HL-60 (cell line): ENCODE results near the gene PUS3.

Source experiments
- DNase-seq, 2 experiments: peaks; one replicate each; pipeline ENCODE4 v3.0.0-alpha.2; 2010 to 2020; ENCODE audit warnings: low read depth in 1 of 2, low spot score in 1 of 2
- H3K27ac ChIP-seq: fragments of 250-450 bp; sonication (Bioruptor Pico); replicated peaks from 2 replicates; pipeline ENCODE4 v1.5.1; 2020; ENCODE audit warnings: mild to moderate bottlenecking, moderate library complexity
- H3K27me3 ChIP-seq: fragments of 250-450 bp; sonication (Bioruptor Pico); 2 replicates; pipeline ENCODE4 v1.5.1; 2021; ENCODE audit warnings: mild to moderate bottlenecking, moderate library complexity; ENCODE audit not compliant: insufficient read depth, poor library complexity, severe bottlenecking
- H3K4me3 ChIP-seq: replicated peaks from 2 replicates; pipeline ENCODE4 v1.5.1; 2011; ENCODE audit warnings: mild to moderate bottlenecking, control low read depth, low read length; ENCODE audit not compliant: insufficient read depth
- GABPA ChIP-seq: IDR thresholded peaks from 2 replicates; pipeline ENCODE4 v1.6.1; 2012; ENCODE audit warnings: low read depth
- POLR2AphosphoS5 ChIP-seq: IDR thresholded peaks from 2 replicates; pipeline ENCODE4 v1.6.1; 2012; ENCODE audit warnings: low read depth
- SPI1 ChIP-seq: IDR thresholded peaks from 2 replicates; pipeline ENCODE4 v1.6.1; 2012; ENCODE audit warnings: low read depth, mild to moderate bottlenecking, borderline replicate concordance
- TF ChIP-seq, protein P1 (sequence below): IDR thresholded peaks from 2 replicates; pipeline ENCODE4 v1.6.1; 2012; ENCODE audit warnings: low read depth; ENCODE audit not compliant: insufficient replicate concordance
- TF ChIP-seq, protein P2 (sequence below): IDR thresholded peaks from one replicate; pipeline ENCODE4 v1.5.1; 2011; ENCODE audit warnings: low read length, control low read depth, inconsistent platforms; ENCODE audit not compliant: insufficient read depth

The PUS3 gene

DNA sequence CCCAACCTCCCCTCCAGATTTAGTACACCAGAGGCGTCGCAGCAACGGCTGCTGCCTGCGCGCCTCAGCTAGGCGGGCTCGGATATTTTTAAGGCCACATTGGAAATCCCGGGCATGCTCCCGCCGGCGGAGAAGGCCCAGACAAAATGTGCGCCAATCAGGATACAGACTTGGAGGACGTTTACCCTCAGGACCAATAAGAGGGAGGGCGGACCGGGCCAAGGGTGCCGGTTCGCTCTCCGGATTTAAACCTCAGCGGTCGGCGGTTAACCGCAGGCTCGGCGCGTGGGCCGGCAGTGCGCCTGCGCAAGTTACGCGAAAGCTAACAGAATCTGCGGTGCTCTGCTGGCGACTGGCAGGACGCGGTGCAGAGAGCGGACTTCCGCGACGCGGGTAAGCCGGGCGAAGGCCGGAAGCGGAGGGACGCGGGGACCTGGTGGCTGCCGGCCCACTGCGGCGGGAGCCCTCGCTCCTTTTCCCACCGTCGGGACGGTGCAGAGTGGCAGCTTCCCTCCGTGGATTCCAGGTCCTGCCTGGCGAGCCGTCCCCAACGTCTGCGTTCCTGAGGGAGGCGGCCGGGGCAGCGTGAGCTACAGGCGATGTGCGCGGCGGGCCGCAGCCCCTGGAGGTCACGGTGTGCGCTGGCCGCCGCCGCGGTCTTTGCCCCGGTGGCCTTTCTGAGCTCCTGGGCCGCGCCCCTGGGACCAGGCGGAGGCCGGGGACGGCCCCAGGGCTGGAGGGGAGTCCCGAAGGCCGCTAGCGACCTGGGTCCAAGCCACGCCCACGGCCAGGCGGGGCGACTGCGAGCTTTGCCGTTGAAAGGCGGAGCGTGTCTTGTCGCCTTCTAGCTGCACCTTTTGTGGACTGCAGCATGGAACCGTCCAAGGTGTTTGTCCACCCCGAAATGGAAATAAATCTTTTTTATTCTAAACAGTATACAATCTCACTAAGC lies 15.4 kb downstream of the PUS3 start, which contains the start of gene HYLS1:
TSS of gene HYLS1 (plus strand) at position 296 of the 952 bp plus-strand sequence. CDS start 11,701 bp downstream, outside the sequence.
- peak within 1 kb of the TSS; percentile 75 for H3K27ac ChIP-seq
- H3K4me3 ChIP-seq = peak within 1 kb of the TSS; percentile 71
- DNase-seq = peak; percentile 78 to 93
- no peaks in the 10 kb centered on the region for H3K27me3 ChIP-seq
- TF ChIP-seq SPI1 = no peak
- TF ChIP-seq, protein P1, sequence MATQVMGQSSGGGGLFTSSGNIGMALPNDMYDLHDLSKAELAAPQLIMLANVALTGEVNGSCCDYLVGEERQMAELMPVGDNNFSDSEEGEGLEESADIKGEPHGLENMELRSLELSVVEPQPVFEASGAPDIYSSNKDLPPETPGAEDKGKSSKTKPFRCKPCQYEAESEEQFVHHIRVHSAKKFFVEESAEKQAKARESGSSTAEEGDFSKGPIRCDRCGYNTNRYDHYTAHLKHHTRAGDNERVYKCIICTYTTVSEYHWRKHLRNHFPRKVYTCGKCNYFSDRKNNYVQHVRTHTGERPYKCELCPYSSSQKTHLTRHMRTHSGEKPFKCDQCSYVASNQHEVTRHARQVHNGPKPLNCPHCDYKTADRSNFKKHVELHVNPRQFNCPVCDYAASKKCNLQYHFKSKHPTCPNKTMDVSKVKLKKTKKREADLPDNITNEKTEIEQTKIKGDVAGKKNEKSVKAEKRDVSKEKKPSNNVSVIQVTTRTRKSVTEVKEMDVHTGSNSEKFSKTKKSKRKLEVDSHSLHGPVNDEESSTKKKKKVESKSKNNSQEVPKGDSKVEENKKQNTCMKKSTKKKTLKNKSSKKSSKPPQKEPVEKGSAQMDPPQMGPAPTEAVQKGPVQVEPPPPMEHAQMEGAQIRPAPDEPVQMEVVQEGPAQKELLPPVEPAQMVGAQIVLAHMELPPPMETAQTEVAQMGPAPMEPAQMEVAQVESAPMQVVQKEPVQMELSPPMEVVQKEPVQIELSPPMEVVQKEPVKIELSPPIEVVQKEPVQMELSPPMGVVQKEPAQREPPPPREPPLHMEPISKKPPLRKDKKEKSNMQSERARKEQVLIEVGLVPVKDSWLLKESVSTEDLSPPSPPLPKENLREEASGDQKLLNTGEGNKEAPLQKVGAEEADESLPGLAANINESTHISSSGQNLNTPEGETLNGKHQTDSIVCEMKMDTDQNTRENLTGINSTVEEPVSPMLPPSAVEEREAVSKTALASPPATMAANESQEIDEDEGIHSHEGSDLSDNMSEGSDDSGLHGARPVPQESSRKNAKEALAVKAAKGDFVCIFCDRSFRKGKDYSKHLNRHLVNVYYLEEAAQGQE = peak; percentile 56
- peak; percentile 50 for TF ChIP-seq GABPA
- TF ChIP-seq, protein P2, sequence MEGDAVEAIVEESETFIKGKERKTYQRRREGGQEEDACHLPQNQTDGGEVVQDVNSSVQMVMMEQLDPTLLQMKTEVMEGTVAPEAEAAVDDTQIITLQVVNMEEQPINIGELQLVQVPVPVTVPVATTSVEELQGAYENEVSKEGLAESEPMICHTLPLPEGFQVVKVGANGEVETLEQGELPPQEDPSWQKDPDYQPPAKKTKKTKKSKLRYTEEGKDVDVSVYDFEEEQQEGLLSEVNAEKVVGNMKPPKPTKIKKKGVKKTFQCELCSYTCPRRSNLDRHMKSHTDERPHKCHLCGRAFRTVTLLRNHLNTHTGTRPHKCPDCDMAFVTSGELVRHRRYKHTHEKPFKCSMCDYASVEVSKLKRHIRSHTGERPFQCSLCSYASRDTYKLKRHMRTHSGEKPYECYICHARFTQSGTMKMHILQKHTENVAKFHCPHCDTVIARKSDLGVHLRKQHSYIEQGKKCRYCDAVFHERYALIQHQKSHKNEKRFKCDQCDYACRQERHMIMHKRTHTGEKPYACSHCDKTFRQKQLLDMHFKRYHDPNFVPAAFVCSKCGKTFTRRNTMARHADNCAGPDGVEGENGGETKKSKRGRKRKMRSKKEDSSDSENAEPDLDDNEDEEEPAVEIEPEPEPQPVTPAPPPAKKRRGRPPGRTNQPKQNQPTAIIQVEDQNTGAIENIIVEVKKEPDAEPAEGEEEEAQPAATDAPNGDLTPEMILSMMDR = no peak
- peak; percentile 64 for TF ChIP-seq POLR2AphosphoS5

DNA sequence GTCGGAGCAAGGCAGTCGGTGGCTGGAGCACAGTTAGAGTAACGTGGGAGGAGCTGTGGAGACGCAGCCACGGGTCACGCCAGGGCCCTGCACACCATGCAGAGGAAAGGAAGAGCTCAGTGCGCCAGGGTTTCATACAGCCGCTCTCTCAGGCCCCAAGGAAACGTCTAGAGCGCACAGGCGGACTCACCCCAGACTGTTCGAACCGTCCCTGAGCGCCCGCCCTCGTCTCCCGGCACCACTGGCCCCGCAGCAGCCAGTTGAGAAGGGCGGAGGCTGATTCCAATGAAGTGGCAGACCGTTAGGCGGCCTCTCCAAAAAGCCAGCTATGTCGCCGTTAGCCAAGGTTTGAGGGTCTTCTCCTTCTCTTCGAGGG lies 16.0 kb downstream of the PUS3 start:
- Histone ChIP-seq H3K4me3 (0 out of 2 replicates have a peak overlapping the region, but pooled peaks have one; percentile 71), H3K27ac (peak overlapping the region; percentile 36; the same call in 1 of the 2 replicates)
- no peak for DNase-seq

DNA sequence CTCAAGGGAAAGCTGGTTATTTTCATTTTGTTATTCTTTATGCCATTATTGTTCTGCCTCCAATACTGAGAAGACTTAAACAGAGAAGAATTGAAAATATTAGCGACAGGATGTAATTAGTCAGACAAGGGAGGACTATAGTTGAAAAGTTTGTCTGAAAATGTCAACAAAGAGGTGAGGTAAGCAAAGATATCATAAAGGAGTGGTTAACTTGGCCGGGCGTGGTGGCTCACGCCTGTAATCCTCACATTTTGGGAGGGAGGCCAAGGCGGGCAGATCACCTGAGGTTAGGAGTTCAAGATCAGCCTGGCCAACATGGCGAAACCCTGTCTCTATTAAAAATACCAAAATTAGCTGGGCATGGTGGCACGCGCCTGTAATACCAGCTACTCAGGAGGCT lies 19.6 kb downstream of the PUS3 start:
- no peak overlapping the region for H3K27ac ChIP-seq
- TF ChIP-seq, protein P1 = no peak
- TF ChIP-seq SPI1 (no peak), POLR2AphosphoS5 (no peak), GABPA (no peak)
- TF ChIP-seq, protein P2 = no peak
- H3K4me3 ChIP-seq = no peak overlapping the region
- no peak for DNase-seq
- peaks cover 5% of the 10 kb centered on the region for H3K27me3 ChIP-seq

More for the DNA sequence above, 16.0 kb downstream of the PUS3 start:
- TF ChIP-seq, protein P2 = no peak
- TF ChIP-seq, protein P1 = no peak
- TF ChIP-seq GABPA (no peak), SPI1 (no peak), POLR2AphosphoS5 (no peak)
- H3K27me3 ChIP-seq = no peaks in the 10 kb centered on the region
